Lower leg skin (tissue), 3 donors: ENCODE measurements around the gene CHTF18.

Source experiments
- POLR2A ChIP-seq, 2 donors: fragments of 450-650 bp; IDR thresholded peaks; one replicate each; pipeline ENCODE4 v1.6.1; 2016 to 2017; ENCODE audit warnings: antibody characterized with exemption in 2 of 2, mild to moderate bottlenecking in 1 of 2, moderate library complexity in 1 of 2
- TF ChIP-seq, protein P1 (sequence below), 3 donors: fragments of 450-650 bp; IDR thresholded peaks; one replicate each; pipeline ENCODE4 v1.5.1; 2016; ENCODE audit warnings: antibody characterized with exemption in 3 of 3, mild to moderate bottlenecking in 3 of 3, moderate library complexity in 2 of 3

DNA sequence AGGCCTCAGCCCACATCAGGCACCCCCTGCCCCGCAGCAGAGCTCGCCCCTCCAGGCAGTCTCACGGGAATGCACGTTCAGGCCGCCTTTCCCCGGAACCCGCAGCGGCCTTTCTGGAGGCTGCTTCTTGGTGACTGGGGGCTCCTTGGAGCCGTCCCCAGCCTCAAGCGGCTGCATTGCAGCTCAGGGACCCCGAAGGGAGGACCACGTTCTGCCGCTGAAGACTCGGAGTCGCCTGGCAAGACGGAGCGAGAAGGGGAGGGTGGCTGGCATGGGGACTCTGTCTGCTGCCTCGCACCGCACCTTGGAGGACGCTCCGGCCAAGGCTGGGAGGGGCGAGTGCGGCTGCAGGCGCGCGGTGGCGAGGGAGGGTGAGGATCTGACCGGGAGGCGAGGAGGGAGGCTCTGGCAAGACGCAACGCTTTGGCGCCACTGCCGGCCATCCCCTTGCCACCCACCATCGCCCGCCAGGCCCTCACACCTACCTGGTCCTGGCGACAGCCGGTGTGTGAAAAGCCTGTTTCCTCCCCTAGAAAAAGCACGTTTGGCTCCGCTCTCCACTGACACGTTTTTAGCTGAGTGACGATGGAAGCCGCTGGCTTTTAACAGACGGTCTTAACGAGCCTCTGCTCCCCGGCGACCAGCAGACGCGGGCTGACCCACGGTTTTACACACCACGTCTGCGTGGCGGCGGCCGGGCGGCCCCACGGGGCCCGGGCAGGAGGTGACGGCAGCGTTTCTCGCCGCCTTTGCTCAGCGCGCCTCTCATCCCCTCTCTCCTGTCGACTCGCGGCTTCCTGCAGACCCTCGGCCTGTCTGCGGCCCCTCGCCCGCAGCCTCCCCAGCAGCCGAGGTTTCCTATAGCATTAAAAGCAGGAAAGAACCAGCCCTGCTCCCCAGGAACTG is 28.8 kb downstream of the CHTF18 start:
- no peak for TF ChIP-seq POLR2A (IDR thresholded peaks at IDR 0.05)
- TF ChIP-seq, protein P1, sequence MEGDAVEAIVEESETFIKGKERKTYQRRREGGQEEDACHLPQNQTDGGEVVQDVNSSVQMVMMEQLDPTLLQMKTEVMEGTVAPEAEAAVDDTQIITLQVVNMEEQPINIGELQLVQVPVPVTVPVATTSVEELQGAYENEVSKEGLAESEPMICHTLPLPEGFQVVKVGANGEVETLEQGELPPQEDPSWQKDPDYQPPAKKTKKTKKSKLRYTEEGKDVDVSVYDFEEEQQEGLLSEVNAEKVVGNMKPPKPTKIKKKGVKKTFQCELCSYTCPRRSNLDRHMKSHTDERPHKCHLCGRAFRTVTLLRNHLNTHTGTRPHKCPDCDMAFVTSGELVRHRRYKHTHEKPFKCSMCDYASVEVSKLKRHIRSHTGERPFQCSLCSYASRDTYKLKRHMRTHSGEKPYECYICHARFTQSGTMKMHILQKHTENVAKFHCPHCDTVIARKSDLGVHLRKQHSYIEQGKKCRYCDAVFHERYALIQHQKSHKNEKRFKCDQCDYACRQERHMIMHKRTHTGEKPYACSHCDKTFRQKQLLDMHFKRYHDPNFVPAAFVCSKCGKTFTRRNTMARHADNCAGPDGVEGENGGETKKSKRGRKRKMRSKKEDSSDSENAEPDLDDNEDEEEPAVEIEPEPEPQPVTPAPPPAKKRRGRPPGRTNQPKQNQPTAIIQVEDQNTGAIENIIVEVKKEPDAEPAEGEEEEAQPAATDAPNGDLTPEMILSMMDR (IDR thresholded peaks at IDR 0.05): no peak
